HK-2 (cell line): ENCODE data around the gene RABEP1.
A peak's percentile ranks its signal among the peaks of the same experiment; 100 is the strongest.

Experiments
- DNase-seq: peaks from one replicate; pipeline ENCODE4 v3.0.0-alpha.2; 2018; ENCODE audit not compliant: unreplicated experiment

Gene RABEP1

GRCh38 chr17:5362162-5362811 lies 80.2 kb downstream of the RABEP1 start:
- DNase-seq, result no peak

DNA sequence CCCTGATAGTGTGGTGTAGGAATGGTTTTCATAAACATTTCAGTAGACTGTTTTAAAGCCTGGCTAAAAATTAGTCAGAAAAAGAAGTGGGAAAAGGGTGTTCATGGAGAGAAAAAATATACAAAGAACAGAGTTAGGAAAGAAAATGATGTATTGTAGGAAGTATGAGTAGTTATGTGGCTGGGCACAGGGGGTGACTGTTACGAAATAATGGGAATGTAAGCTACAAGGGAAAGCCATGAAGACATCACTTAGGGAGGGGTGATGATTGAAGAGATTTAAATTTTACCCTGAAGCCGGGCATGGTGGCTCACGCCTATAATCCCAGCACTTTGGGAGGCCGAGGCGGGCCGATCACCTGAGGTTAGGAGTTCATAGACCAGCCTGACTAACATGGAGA lies 82.1 kb downstream of the RABEP1 start:
- DNase-seq, result no peak

- DNase-seq, result no peak
Observed at GRCh38 chr17:5364696-5365095, 82.6 kb downstream of the RABEP1 start.

DNA sequence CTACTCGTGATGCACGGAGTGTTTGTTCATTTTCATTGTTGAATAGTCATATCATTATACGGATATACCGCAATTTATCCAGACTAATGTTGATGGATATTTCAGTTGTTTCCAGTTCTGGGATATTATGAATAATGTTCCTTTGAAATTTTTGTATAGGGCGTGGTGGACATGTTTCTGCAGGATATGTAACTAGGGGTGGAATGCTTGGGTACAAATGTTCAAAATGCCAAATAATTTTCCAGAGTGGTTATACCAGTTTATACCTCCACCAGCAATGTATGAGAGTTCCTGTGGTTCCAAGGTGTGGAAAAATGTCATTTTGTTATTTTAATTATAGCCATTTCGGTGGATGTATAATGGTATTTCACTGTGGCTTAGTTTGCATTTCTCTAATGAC lies 83.7 kb downstream of the RABEP1 start:
- no peak for DNase-seq

DNA sequence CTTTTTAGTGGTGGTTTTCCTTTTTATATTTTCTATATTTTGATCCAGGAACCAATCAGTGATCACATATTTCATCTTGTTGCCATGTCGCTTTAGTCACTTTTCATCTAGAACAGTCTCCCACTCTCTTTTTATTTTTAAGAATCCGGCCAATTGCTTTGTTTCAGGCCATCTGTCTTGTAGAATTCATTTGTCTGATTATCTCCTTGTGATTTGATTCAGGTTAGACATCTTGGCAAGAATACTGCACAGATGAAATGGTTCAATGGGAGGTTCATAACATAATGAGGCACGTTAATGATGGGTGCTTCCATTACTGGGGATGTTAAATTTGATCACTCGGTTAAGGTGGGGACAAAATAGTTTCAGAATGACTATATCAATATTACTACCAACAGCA lies 88.3 kb downstream of the RABEP1 start:
- no peak for DNase-seq

GRCh38 chr17:5373112-5373511 lies 91.0 kb downstream of the RABEP1 start:
- no peak for DNase-seq

DNA sequence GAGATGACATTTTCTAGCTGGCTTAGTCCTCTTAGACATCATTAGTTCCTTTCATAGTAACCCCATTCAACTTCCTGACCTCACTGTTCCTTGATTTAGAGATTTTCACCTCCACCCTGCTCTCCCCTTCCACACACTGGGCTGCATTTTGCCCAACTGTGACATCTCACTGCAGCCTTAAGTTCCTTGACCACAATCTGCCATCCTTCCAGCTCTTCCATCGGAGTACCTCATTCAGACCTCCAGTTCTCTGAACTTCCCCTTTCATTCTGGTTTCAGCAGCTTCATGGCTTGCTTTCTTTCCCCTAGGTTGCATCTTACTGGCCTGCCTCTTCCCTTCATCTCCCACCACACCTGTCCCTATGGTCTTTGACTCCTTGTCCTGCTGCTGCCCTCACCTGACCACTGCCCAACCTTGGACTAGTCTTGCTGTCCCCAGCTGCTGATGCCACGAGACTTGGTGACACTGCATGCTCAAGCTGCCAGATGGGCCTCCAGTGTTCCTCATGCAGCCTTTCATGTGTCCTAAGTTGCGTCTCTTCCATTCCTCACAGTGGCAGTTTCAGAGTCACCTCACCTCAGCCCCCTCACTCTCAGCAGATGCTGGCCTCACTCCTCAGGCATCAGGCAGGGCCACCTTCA lies 96.6 kb downstream of the RABEP1 start:
- DNase-seq, result no peak

GRCh38 chr17:5379351-5380107 lies 97.4 kb downstream of the RABEP1 start:
- DNase-seq, result no peak

DNA sequence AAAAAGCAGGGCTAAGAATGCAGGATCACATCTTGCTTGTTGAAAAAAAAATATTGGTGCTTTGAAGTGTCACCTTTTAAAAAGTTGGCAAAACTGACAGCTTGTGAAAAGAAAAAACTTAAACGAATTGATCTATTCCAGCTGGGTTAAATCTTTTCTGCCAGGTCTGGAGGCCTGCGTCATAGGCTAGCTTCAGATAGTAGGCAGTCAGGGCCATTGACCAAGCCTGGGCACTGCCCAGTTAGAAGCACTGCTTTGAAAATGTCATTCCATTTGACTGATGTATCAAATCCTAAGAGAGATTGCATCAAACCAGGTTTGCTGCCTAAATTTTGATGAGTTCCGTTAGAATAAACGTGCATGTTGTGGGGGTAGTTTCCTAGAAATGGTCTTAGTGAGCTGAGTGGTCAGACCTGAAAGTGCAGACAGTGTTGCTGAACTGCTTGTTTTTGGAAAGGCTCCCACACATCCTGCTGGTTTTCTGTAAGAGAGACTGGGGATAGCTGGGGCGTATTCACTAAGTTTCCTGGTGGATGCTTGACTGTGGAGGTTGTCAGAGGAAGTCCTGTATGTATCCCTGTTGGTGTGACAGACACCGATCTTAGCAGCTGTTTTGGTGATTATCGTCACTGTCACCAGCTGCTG lies 98.5 kb downstream of the RABEP1 start:
- DNase-seq, result no peak

DNA sequence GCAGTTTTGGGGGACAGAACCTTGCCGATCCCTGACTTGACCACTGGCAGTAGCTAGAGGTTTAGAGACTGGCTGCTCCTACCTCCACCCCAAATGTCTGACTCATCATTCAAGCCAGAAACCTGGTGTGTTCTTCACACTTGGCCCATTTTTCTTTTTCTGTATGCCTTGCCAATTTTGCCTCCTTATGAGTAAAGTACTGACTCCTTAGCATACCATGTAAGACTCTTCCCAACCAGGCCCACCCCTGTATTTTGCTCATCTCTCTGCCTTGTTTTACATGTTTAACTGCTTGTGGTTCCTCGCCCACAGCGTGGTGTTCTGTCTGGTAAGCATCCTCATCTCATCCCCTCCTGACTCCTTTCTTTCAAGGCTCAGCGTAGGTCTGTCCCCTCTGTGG lies 99.5 kb downstream of the RABEP1 start:
- DNase-seq, result no peak

- no peak for DNase-seq
Observed at GRCh38 chr17:5391678-5392077, 109.6 kb downstream of the RABEP1 start.

DNA sequence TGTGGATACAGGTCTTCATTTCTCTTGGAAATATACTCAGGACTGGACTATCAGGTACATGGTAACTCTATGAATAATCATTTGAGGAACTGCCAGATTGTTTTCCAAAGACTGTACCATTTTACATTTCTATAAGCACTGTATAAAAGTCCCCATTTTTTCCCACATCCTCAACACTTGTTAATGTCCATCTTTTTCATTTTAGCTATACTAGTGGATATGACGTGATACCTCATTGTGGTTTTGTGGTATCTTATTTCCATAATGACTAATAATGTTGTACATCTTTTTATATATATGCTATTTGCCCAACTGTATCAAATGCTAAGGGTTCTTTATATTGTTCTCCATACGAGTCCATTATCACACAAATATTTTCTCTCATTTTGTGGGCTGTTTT lies 114.5 kb downstream of the RABEP1 start:
- DNase-seq, result no peak

DNA sequence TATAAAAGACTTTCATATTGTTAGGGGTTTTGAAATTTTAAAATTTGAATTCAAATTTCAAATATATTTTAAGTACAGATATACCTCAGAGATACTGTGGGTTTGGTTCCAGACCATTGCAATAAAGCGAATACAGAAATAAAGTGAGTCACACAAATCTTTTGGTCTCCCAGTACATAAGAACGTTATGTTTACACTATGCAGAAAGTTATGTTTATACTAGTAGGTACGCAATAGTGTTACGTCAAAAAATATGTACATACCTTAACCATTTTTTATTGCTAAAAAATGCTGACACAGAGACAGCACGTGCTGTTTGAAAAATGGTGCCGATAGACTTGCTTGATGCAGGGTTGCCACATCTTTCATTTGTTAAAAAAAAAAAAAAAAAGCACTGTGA lies 117.7 kb downstream of the RABEP1 start:
- no peak for DNase-seq

- no peak for DNase-seq
Observed at GRCh38 chr17:5405400-5405799, 123.3 kb downstream of the RABEP1 start.

GRCh38 chr17:5408186-5408585 lies 126.1 kb downstream of the RABEP1 start:
- no peak for DNase-seq

DNA sequence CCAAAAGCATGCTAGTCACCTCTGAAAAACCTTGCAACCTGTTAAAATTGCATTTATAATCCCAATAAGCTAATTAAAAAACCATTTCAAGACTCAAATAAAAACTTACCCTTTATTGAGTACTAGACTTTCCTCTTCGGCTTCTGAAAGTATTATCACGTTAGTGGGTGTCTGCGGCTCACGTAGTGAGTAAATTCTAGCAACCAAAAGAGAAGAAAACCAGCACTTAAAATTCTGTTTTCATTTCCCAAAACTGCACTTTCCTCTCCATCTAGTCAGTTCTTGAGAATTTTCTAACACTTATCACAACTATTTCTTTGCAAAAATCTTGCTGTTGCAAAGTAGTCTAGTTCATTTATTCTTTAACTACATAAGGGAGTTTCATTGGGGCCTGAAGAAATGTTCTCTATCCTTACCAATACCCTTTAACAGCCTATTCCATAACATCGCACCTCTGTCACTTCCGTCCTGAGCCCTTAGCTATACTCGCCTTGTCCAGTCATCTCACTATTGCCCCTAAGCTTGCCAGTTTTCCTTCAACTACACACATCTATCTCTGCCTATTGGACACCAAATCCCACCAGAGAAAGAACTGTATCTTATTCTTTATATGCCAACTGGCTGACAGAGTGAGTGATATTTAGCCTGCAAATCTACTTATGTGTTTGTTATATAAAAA lies 128.6 kb downstream of the RABEP1 start:
- DNase-seq, result no peak

DNA sequence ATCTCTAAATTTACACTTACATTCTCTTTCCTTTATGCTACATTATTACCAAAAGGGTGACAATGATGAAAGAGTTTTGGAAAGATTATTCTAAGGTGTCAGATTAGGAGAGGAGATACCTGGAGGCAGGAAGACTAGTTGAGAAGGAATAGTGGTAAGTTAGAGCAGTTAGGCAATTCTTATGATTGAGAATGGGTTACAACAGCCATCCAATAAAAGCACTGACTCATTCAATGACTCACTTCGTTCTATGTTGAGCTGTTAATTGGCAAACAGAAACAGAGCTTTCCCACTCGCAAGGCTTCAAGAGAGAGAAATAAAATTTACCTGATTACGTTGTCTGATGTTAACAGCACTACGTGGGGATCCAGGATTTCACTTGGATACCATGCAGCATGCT lies 131.6 kb downstream of the RABEP1 start:
- DNase-seq, result no peak

- DNase-seq, result no peak
Observed at GRCh38 chr17:5416901-5417300, 134.8 kb downstream of the RABEP1 start.

- no peak for DNase-seq
Observed at GRCh38 chr17:5418858-5419355, 136.8 kb downstream of the RABEP1 start.

GRCh38 chr17:5419356-5419958 lies 137.4 kb downstream of the RABEP1 start, which contains the start of gene NUP88:
Gene NUP88, minus strand, starts transcription at chr17:5419662. Its CDS starts 12 bp downstream, at chr17:5419650.
- peak; percentile 97 for DNase-seq

DNA sequence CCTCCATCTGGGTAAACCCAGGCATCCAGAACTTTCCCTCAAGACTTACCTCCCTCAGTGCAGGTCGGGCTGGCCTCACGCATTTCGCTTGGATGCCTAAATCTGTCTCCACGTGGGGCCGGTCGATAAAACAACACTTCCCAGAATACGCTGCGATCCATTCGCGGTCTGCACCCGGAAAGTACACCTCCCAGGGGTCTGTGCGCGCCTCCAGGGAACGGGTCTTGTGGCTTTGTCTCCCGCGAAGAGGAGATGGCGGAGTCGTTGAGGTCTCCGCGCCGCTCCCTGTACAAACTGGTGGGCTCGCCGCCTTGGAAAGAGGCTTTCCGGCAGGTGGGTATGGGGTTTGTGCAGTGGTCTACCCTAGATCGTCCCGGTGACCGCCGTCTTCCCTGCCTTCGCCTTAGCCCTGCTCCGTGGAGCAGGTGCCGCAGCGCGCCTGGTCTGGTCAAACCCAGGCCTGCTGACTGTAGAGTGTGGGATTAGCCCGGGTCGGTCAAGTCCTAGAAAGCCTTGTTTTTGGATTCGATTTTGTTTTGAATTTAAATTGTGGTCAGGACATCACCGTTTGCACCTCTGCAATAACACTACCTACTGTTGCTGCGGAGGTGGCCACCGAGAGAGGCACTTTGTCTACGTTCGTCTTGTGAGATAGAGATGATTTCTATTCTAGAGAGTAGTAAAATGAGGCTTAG lies 138.0 kb downstream of the RABEP1 start, which contains the start of gene RPAIN:
Gene RPAIN (plus strand): TSS at position 224 of the 695 bp plus-strand sequence. CDS start 29 bp downstream, at position 253.
- peak; percentile 81 for DNase-seq
